H1 (cell line): ENCODE measurements around the gene COASY. TPM values are rescaled to one million over a fixed set of nuclear protein-coding genes. Genes with fewer than 3 reads are reported as not detected.

ENCODE experiments used
- ASH2L ChIP-seq: fragments of 200-600, 300-600 bp; sonication (generic); IDR thresholded peaks from one replicate; pipeline ENCODE4 v1.7.1; 2017; ENCODE audit warnings: low read length
- GTF2F1 ChIP-seq: IDR thresholded peaks from 2 replicates; pipeline ENCODE4 v1.6.1; 2012; ENCODE audit warnings: low read depth, low read length, improper control_type of control experiment, borderline replicate concordance
- KDM1A ChIP-seq: fragments of 200-600, 300-600 bp; sonication (generic); IDR thresholded peaks from 2 replicates; pipeline ENCODE4 v1.7.1; 2016; ENCODE audit warnings: mild to moderate bottlenecking, low read length, borderline replicate concordance
- MAFK ChIP-seq: IDR thresholded peaks from 2 replicates; pipeline ENCODE4 v1.6.1; 2012; ENCODE audit warnings: low read depth, mild to moderate bottlenecking, improper control_type of control experiment, low read length
- polyA plus RNA-seq, 7 experiments: library from polyadenylated mRNA; depleted of rRNA in 3 of 7; stranded (reverse) in 5 of 7; unstranded in 2 of 7; fragments of >200 nt in 5 of 7; fragments of 200-250 nt in 2 of 7; gene quantifications; 1 replicate in 5 of 7; 2 replicates in 1 of 7; 4 replicates in 1 of 7; pipeline versions ENCODE4 v1.2.1 to v1.2.3, GENCODE V29; 2011 to 2013; ENCODE audit warnings: missing spikeins in 2 of 7, mixed read lengths in 2 of 7
- total RNA-seq: library from RNA; stranded (reverse); fragmentation: NEBNext Ultra II Directional; extraction: Animal tissue kit (Norgen Biotek cat#: 25700); gene quantifications from 2 replicates; pipeline ENCODE4 v1.2.1, GENCODE V29; 2021
- TF ChIP-seq, protein P1 (sequence below): IDR thresholded peaks from 2 replicates; pipeline ENCODE4 v1.6.1; 2012; ENCODE audit warnings: low read length, inconsistent platforms

Gene COASY
- total and polyA plus RNA-seq, 2 of the 8 experiments (the other 6 are each of a cell fraction or from before 2014, with no cell fraction given), result 64.5 to 100 TPM

DNA sequence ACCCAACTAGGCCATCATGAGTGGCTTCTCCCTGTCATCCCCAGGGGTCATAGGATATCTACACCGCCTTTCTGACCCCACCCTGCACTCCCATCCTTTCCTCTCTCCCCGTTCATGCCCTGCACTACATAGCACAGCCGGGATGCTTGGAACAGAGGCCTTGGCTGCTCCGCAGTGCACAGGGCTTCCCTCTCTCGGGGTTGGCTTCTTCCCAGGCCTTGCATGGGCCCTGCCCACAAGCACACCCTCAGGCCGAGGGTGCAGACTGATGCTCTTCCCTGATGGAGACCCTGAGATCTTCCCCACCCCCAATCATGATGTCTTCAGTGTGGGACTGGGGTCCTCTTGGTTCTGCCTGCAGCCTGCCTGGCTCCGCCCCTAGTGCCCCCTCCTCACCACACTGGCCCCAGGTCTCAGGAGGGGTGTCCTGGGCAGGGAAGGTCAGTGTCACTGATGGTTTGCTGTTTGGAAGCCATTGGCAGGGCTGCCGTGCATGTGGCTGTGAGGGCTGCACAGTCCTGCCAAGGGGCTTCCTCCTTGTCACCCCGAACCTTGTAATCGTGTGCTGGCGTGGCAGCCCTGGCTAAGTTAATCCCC lies 40.2 kb upstream of the COASY start (continued):
- TF ChIP-seq, protein P1, sequence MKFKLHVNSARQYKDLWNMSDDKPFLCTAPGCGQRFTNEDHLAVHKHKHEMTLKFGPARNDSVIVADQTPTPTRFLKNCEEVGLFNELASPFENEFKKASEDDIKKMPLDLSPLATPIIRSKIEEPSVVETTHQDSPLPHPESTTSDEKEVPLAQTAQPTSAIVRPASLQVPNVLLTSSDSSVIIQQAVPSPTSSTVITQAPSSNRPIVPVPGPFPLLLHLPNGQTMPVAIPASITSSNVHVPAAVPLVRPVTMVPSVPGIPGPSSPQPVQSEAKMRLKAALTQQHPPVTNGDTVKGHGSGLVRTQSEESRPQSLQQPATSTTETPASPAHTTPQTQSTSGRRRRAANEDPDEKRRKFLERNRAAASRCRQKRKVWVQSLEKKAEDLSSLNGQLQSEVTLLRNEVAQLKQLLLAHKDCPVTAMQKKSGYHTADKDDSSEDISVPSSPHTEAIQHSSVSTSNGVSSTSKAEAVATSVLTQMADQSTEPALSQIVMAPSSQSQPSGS, result no peak
- no peak for TF ChIP-seq GTF2F1
- TF ChIP-seq MAFK, result no peak
- no peak for TF ChIP-seq KDM1A
- TF ChIP-seq ASH2L, result no peak
